ENCODE data around the gene ZNF195. TPM values are rescaled to one million over a fixed set of nuclear protein-coding genes. Genes with fewer than 3 reads are reported as not detected.

ZNF195 gene
- polyA plus RNA-seq, 4 donors: 32.4 to 46.6 (median 38.4) TPM

Other genes starting within 250 kb of the ZNF195 start
- 10 to 100 TPM; 15.5 to 30.1 (median 25.0) TPM for gene OSBPL5, start 213.8 kb downstream of the ZNF195 start, polyA plus RNA-seq (ENCODE audit: insufficient read length in 4 of 4)
- not detected for gene MRGPRG, start 160.3 kb downstream of the ZNF195 start, polyA plus RNA-seq (ENCODE audit: insufficient read length in 4 of 4)
- gene MRGPRE, start 146.7 kb downstream of the ZNF195 start, polyA plus RNA-seq (ENCODE audit: insufficient read length in 4 of 4): not detected